Measurements from ENCODE around the gene ELOVL2.

ELOVL2 gene

DNA sequence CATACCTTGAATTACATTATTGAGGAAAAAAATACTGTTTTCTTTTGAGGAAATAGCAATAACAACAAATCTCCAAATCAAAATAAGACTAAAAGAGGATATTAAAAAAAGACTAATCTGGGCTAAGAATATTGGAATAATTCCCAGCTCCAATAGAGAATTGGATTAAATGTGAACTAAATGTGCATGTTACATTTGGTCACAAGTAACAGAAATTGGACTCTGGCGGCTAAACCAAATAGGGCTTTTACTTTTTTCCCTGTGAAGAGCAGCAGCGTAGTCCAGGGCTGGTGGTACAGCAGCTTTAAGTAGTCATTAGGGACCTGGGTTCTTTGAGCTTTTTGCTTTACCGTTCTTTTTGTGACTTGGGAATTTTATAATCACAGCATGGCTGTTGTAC is 71.9 kb downstream of the ELOVL2 start:
- no peak for DNase-seq

DNA sequence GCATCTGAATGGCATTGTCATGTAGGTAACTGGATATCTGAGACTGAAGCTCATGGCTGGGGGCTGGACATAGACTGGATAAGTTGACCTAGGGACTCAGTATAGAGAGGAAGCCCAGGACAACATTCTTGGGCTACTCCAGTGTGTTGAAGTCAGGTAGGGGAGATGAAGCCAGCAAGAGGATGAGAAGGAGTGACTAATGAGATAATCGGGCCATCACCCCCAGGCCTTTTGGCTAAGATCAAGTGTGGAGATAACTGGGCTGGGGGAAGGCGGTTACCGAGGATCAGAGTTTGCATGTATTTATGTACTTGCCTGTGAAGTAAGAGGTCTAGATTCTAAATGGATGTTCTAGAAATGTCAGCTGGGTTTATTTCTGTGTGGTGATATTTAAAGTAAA is 73.4 kb downstream of the ELOVL2 start:
- DNase-seq, result no peak

DNA sequence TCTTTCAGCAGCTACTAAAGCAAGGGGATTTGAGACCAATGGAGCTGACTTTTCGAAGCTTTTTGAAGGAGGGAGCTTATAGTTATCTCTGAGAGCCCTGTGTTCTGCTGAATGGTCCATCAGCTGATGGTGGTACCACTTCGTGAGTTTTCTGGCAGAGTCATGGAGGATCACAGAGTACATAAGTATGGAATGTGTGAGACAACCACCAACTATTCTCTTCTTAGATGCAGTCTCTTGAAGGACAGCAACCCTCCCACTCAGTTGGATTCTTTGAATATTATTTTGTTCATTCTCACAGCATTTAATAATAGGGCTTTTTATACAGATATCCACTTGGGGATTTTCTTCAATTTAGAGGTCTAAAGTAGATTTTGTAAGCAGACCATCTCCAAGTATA is 75.3 kb downstream of the ELOVL2 start:
- DNase-seq, result no peak

DNA sequence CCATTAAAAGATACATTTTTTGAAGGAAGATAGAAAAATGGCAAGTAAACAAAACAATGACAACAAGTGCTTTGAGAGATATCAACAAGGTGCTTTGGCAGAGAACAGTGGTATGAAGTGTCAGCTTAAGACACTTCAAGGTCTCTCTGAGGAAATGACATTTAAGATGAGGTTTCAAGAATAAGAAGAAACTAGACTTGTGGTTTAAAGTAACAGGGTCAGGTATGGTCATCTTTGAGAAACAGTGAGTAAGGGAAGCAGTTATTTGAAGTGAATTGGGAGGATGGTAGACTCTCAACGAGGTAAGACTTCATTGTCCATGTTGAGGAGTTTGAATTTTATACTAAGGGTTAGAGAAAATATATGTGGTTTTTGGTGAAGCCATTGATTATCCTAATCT is 79.4 kb downstream of the ELOVL2 start:
- no peak for DNase-seq

DNA sequence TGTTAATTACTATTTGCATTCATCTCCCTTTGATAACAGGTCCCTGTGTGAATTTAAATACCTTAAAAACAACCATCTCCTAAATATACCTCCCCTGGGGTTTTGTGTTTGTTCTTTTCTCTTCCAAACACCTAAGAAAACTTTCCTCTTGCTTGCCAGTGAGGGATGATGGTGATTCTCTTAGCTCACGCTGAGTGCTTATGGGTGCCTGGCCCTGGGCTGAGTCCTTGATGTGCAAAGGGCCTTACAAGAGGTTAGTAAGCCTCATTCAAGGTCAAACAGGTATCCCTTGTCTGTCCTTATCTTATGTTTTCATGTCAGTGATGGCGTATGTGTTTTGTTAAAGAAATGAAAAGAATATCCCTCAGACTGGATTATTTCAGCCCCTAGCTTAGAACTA is 81.0 kb downstream of the ELOVL2 start:
- no peak for DNase-seq

DNA sequence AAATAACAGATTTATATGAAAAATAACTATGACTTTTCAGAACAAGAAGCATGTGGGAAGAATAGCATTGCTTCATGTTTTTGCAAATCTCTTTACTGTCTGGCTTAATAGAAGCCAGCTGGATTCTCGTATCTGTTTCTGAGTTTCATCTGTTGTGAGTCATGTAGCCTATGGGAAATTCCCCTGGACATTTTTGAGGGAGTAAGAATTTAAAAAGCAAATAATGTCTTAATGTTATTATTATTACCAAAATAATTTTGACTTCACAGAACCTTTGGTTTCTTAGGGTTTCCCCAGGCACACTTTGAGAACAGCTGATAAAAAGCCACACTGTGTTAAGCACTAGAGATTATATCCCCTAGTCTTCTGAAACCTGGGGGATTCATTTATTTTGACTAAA is 81.4 kb downstream of the ELOVL2 start:
- DNase-seq, result no peak

DNA sequence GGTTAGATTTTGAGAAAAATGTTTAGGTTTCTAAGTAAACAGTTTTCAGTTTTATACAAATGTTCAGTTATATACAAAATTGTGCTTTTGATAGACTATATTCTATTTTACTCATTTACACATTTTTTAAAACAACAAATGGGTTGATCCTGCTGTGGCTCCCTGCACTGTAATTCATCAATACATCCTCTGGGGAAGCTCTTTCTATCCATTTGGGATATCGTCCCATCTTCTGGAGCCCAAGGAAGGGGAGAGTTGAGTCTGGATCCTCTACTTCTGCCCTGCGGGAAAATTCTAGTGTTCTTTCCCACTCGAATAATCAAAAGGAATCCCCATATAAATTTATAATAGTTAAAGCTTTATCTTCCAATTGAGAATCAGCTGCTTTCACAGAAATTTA is 82.3 kb downstream of the ELOVL2 start:
- no peak for DNase-seq

DNA sequence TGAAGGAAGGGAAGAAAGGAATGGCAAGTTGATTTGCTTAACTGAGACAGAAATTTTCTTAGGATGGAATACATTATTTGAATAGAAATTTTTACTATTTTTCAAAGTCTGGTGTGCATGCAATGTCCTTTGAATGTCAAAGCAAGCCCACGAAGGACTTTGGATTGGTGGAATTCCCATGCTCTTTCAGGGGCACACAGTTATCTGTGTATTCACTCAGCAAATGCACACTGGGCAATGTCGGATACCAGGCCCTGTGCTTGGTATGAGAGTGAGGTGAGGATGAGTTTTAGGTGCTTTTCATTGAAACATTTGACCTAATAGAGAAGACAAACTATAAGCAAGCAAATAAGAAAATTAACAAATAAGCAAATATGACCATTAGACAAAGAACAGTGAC is 83.9 kb downstream of the ELOVL2 start:
- DNase-seq, result no peak

DNA sequence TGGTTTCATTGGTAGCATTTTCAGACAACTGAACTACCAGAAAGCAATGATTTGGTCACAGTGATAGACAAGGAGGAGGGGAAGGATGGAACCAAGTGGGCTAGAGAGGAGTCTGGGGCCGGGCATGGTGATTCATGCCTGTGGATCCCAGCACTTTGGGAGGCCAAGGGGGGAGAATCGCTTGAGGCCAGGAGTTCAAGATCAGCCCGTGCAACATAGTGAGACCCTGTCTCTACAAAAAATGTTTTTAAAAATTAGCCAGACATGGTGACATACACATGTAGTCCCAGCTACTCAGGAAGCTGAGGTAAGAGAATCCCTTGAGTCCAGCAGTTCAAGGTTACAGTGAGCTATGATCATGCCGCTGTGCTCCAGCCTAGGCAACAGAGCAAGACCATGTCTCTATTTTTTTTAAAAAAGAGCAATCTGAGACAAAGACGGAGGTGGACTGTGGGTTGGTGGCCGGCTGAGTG is 86.7 kb downstream of the ELOVL2 start:
- DNase-seq, result no peak

DNA sequence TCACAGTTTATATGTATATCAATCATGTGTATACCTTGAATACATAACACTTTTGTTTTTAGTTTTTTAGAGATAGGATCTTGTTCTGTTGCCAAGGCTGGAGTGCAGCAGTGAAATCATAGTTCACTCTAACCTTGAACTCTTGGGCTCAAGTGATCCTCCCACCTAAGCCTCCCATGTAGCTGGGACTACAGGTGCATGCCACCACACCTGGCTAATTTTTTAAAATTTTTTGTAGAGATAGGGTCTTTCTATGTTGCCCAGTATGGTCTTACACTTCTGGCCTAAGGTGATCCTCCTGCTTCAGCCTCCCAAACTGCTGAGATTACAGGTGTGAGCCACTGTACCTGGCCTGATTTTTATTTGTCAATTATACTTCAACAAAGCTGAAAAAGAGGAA is 87.3 kb downstream of the ELOVL2 start:
- DNase-seq, result no peak

DNA sequence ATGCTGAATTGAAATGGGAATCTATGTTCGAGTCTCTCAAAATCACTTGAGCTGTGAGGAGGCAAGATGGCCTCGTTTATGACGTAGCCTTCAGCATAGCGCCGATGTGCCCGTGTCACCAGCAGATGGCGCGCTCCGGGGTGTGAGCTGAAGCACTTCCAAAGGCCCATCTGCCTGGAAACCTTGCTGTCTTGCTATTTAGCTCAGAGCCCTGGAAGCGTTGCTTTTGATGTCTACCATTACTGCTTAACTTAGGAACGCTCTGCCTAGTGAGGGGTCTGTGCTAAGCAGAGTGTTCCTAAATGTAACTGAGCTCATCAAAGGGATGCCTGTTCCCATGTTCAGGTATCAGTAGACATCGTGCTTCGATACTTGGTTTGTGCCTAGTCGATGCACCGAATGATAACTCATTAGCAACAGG is 89.5 kb downstream of the ELOVL2 start:
- no peak for DNase-seq

DNA sequence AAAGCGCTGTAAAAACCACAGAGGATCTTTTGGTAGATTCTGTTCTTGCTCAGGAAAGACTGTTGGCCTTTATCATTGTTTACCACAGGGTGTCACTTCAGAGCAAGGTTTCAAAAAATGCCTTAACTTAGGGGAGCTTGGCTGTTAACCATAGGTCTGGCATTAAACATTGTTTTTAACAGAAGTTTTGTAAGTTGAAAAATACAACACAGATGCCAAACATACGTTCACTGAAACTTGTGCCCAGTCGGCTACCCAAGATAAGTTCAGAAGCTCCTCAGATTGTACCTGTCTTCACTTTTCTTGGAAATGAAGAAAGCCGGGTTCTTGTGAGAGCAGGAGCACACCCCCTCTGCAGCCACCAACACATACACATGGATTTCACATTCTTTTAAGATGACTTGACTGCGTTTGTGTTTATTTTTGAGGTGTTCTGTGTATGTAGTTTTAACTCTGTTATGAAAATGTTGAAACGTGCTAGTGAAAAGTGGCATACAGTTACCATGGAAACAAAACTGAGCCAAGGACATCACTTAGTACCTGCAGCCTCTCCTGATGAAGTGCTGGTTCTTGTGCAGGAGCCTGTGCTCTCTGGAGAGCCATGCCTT is 92.3 kb downstream of the ELOVL2 start:
- no peak for DNase-seq

DNA sequence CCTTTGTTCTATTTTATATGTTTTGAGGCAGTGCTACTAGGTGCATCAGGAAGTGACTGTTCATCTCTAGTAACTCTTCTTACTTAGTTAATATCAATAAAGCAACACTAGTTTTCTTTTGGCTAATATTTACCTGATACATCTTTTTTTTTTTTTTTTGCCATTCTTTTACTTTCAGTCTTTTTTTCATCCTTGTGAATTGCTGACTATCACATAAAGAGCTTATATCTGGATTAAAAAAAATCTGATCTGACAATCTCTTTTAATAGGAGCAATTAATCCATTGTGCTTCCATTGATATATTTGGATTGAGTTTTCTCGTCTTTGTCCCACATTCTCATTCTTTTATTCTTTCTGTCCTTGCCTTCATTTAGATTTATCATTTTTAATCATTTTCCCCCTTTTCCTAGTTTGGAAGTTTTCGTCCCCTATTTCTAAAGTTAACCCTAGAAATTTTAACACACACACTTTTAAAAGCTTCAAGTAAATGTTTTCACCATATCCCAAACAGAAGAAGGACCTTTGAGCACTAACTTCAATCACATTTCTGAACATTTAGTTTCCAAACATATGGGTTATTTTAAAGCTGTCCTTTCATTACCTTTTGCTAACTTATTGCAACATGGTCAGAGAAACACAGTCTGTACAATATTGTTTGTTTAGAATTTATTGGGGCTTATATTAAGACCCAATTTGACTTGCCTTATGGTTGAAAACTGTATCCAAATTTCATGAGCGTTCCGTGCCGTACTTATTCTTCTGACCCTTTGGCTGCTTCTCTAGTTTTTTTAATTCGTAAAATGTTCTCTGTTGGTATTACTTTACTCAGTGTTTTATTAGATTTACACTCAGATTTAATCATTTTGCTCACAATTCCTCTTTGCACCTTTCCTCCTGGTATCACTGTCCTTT is 94.3 kb downstream of the ELOVL2 start:
- no peak for DNase-seq

DNA sequence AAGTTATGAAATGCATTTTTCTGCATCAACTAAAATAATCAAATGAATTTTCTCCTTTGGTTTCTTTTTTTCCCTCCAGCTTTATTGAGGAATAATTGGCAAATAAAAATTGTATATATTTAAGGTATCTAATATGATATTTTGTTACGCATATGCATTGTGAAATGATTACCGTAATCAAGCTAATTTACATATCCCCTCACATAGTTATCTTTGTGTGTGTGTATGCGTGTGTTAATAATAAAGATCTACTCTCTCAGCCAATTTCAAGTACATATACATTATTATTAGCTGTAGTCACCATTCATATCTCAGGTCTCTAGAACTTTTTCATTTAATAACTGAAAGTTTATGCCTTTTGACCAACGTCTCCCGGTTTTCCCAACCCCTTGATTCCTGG is 96.1 kb downstream of the ELOVL2 start:
- no peak for DNase-seq

DNA sequence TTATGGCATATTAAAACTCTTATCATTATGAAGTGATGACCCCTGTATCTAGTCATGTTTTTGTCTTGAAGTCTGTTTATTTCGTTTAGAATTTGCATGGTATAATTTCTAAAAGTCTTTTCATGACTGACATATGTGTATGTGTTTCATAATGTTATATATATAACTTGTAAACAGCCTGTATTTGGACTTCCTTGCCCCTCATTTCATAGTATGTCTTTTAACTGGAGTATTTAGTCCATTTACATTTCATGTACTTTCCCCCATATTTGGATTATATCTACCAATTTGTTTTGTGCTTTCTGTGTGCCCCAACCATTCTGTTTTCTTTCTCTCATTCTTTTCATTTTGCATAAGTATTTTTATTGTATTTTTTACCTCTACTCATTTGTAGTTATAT is 98.3 kb downstream of the ELOVL2 start:
- no peak for DNase-seq

DNA sequence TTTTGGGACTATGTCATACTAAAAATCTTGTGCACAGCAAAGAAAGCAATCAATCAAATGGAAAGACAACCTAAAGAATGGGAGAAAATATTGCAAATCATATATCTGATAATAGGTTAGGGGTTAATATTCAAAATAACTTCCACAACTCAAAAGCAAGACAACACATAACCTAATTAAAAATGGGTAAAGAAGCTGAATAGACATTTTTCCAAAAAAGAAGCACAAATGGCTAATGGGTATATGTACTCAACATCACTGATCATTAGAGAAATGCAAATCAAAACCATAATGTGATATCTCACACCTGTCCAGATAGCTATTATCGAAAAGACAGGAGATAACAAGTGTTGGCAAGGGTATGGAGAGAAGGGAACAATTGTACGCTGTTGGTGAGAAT is 104.3 kb downstream of the ELOVL2 start:
- no peak for DNase-seq

DNA sequence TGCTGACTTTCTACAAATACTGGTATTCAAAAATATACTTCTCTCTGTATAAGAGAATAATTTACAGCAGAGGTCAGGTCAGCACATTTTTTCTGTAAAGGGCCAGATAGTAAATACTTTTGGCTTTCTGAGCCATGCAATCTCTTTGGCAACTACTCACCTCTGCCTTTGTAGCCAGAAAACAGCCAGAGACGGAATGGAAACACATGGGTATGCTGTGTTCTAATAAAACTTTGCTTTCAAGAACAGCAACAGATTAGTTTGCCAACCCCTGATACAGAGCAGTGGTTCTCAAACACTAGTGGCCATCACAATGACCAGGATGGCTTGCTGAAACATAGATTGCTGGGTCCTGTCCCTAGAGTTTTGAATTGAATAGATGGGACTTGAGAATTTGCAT is 111.0 kb downstream of the ELOVL2 start:
- DNase-seq, result no peak

Data from NCI-H1436 treated with DMSO at 0.1 percent for 48 hours (cell line).